GM12874 (cell line): ENCODE data around the gene PSMB3.

Experiments
- TF ChIP-seq, protein P1 (sequence below): IDR thresholded peaks from 2 replicates; pipeline ENCODE4 v1.5.1; 2011; ENCODE audit warnings: low read depth, mild to moderate bottlenecking, control low read depth, low read length, moderate library complexity; ENCODE audit not compliant: insufficient read depth

The PSMB3 gene

DNA sequence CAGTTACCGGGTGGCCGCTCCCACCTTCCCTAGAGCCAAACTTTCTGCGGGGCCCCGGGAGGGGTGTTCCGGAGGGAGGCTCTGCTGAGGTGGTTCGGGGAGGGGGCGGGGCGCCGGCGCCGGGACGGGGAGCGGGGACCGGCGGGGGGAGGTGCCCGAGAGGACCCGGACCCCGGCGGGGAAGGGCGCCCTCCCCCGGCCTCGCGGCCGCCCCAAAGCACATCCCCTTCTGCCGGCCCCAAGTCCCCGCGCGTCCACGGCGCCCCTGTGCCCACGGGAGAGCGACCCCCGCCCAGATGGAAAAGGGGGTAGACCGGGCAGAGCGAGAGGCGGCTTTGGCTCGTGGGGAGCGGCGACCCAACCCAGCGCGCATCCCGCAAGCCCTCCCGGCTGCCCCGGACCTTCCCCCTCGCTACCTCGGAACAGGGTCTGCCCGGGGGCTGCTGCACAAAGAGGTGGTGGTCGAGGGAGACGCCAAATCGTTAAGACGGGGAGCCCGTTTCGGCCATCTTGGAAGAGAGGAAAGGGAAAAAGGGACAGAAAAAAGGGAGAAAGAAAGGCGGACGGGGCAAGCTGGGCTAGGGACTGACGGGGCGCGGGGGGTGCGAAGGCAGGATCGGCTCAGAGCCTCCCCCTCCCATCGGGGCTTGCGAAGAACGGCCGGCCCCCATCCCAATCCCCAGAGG lies 4.9 kb upstream of the PSMB3 start:
- TF ChIP-seq, protein P1, sequence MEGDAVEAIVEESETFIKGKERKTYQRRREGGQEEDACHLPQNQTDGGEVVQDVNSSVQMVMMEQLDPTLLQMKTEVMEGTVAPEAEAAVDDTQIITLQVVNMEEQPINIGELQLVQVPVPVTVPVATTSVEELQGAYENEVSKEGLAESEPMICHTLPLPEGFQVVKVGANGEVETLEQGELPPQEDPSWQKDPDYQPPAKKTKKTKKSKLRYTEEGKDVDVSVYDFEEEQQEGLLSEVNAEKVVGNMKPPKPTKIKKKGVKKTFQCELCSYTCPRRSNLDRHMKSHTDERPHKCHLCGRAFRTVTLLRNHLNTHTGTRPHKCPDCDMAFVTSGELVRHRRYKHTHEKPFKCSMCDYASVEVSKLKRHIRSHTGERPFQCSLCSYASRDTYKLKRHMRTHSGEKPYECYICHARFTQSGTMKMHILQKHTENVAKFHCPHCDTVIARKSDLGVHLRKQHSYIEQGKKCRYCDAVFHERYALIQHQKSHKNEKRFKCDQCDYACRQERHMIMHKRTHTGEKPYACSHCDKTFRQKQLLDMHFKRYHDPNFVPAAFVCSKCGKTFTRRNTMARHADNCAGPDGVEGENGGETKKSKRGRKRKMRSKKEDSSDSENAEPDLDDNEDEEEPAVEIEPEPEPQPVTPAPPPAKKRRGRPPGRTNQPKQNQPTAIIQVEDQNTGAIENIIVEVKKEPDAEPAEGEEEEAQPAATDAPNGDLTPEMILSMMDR, result peak; percentile 60

DNA sequence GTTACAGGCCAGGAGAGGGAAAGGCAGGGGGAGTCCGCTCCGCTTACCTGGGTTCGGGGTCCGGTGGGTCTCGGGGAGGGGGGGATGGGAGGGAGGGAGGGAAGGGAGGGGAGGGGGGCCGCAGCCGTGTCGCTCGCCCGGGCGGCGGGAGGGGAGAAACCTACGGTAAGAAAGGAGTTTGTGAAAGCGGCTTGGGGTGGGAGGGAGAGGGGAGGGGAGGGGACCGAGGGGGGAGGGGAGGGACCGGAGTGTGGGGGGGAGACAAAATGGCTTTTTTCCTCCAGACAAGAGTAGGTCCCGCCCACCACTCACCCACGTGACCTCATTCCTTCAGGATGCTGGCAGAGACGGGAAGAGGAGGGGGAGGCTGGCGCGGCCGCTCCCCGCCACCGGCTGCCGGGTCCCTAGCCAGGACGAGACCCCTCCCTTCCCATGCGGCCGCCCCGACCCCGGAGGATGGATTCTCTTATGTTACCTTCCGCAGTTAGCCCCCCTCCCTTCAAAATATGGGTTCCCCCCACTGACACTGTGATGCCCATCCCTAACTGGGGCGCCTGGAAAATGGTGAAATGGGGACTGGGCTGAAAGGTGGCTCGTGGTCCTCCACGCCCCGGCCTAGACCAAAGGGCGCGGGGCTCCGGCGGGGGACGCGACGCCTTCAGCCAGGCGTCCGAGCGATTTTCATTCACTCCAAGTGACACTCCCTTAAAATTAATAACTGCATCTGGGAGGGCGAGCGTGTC lies 4.2 kb upstream of the PSMB3 start, which contains the start of gene PCGF2:
PCGF2 (minus strand) TSS at position 188 of the 743 bp plus-strand sequence. CDS start 7,934 bp downstream, outside the sequence.
- TF ChIP-seq, protein P1, result no peak

- TF ChIP-seq, protein P1, result no peak
These were observed 3.7 kb upstream of the PSMB3 start for GRCh38 chr17:38748892-38749222.

DNA sequence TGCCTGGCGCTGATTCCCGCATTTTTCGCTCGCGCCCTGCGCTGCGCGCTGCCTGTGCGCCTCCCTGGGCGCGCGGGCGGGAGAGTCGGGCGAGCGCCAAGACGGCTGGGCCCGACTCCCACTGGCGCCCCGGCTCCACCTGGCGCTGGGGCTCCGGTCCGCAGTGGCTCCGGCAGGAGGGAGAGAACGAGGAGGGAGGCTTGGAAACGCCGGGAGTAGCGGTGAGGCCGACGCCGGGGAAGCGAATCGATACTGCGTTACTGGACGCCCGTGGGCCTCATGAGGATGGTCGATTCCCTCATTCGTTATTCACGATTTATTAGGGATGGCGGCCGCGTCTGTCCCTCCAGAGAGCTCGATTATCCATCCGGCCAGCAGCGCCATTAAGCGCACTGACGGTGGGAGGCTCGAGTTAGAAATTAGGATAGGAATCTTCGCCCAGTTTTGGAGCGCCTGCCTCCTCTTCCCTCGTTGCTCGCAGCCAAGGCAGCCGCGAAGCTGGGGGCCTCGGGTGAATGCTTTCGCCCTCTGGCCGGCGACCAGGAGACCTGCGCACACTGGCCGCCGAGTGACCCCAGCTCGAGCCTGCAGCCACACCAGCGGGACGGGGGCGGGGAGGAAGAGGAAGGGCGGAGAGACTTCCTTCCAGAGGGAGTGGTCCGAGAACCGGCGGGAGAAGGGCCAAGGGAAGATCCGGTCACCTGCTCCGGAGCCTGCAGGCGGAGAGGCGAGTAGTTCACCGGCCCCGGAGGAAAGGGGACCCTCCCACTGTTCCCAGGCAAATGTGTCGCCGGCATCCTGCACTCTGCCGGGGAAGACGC lies 3.1 kb upstream of the PSMB3 start:
- TF ChIP-seq, protein P1, result no peak

- TF ChIP-seq, protein P1, result no peak
These were observed 2.6 kb upstream of the PSMB3 start for GRCh38 chr17:38750044-38750311.

DNA sequence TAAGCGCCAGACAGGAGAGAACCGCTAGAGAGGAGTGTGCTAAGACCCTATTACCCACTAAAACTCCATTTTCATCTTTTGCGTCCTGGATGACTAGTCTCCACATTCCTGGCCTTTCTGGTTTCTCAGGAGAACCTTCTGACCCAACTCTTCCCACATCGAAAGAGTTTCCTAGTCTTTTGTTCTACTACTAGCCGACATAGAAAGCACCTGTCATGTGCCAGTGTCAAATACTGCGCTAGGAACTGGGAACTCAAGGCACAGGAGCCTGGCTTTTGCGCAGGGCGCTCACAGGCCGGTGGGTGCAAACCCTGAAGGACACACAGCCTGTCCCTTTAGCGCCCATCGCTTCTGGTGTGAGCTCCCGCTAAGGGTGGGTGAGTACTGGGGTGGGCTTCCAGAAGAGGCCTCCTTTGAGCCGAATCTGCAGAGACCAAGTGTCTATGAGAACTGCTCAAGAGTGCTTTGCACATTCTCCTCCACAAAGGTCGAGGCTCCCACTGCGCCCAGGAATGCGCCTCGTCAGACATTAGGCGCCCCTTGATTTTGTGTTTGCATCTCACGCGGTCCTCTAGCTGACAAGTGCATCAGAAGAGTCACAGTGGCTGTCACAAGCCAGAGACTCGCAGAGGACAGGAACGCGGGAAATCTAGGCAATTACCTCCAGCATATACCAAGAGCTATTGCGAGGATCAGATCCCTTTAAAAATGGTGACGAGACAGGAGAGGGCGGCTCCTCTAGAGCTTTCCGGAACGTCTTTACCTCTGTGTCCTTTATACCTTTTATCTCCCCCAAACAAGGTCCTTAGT lies 2.0 kb upstream of the PSMB3 start:
- TF ChIP-seq, protein P1, result no peak

DNA sequence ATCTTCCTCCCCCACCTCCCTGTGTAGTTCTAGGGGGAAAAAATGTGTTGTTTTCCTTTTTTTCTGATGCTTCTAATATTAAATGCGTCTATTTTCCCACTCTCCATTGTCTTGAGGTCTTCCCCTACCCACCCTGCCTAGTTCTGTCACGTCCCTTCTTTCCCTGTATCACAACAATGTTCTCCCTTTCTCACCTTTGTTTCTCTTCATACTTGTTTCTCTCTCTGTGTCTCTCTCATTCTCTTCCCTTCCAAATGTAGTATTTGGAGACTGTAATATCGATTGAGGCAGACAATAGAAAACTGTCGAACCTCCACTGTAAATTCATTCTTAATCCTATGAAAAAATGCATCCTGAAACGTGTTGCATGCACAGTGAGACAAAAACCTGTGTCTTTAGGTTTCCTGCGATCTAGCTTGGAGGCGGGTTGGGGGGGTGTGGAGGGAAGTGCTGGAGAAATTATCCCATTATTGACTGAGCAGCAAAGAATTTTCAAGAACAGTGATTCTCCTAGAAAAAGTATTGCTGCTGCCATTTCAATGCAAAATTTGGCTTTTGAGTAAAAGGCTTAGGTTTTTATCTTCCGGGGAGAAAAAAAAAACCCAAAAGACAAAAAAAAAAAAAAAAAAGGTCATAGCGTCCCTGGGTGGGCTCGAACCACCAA lies 1.3 kb upstream of the PSMB3 start:
- TF ChIP-seq, protein P1, result no peak
